SK-N-SH (cell line): ENCODE results near the gene POLR3H. TPM values are rescaled to one million over a fixed set of nuclear protein-coding genes. Genes with fewer than 3 reads are reported as not detected.
"Not testable (repeated sequence)": the region's sequence is repeated elsewhere in the genome, so short reads cannot be mapped to it uniquely, and the experiment has no call there.

ENCODE experiments used
- CTCF ChIA-PET: fragments of 300-600, 350-600 bp; formaldehyde crosslinking; extraction: SDS; loops from one replicate; lab custom pipeline; 2021; lab: Yijun Ruan, JAX
- POLR2A ChIA-PET: fragments of 350-600 bp; sonication (Branson Sonifier 250); formaldehyde crosslinking; extraction: SDS; loops from one replicate; lab custom pipeline; 2020; ENCODE audit warnings: antibody characterized with exemption, inconsistent platforms; lab: Yijun Ruan, JAX
- DNase-seq: peaks from one replicate; pipeline ENCODE4 v3.0.0; 2012
- H2AFZ ChIP-seq: fragments of 200-600 bp; sonication (generic); 2 replicates; pipeline ENCODE4 v1.8.1; 2016; ENCODE audit warnings: antibody characterized with exemption, mild to moderate bottlenecking, low read depth
- H3F3A ChIP-seq: fragments of 200-600 bp; sonication (generic); replicated peaks from 2 replicates; pipeline ENCODE3; 2016; ENCODE audit warnings: antibody characterized with exemption, mild to moderate bottlenecking; ENCODE audit not compliant: insufficient read depth
- H3K27ac ChIP-seq, 2 experiments: fragments of 200-500 bp in 1 of 2; fragments of 200-600 bp in 1 of 2; sonication (Bioruptor generic) in 1 of 2; sonication (generic), shearing (Covaris generic) in 1 of 2; 2 replicates each; pipeline versions ENCODE4 v1.5.1 to v1.6.1; 2014 to 2016; ENCODE audit warnings: low read depth in 2 of 2, inconsistent platforms in 1 of 2, low read length in 1 of 2, mild to moderate bottlenecking in 1 of 2, mixed read lengths in 1 of 2
- H3K27me3 ChIP-seq: fragments of 200-600 bp; sonication (generic), shearing (Covaris generic); 2 replicates; pipeline ENCODE4 v1.6.1; 2016; ENCODE audit warnings: mixed run types; ENCODE audit not compliant: insufficient read depth
- H3K36me3 ChIP-seq, 2 experiments: fragments of 200-500 bp in 1 of 2; fragments of 200-600 bp in 1 of 2; sonication (Bioruptor generic) in 1 of 2; sonication (generic) in 1 of 2; replicated peaks in 1 of 2; 2 replicates each; pipeline versions ENCODE3 to v1.5.1; 2014 to 2016; ENCODE audit warnings: low read length in 1 of 2, mild to moderate bottlenecking in 1 of 2; ENCODE audit not compliant: insufficient read depth in 2 of 2, control insufficient read depth in 1 of 2
- H3K4me1 ChIP-seq, 2 experiments: fragments of 200-500 bp in 1 of 2; fragments of 200-600 bp in 1 of 2; sonication (Bioruptor generic) in 1 of 2; sonication (generic), shearing (Covaris generic) in 1 of 2; 2 replicates each; pipeline versions ENCODE4 v1.5.1 to v1.6.1; 2014 to 2016; ENCODE audit warnings: low read depth in 1 of 2, low read length in 1 of 2, mixed run types in 1 of 2; ENCODE audit not compliant: insufficient read depth in 2 of 2, control insufficient read depth in 1 of 2
- H3K4me2 ChIP-seq: fragments of 200-600 bp; sonication (generic), shearing (Covaris generic); 2 replicates; pipeline ENCODE4 v1.6.1; 2017; ENCODE audit warnings: mixed run types
- H3K4me3 ChIP-seq, 2 experiments: fragments of 200-500 bp in 1 of 2; fragments of 200-600 bp in 1 of 2; sonication (Bioruptor generic) in 1 of 2; sonication (generic), shearing (Covaris generic) in 1 of 2; 2 replicates each; pipeline versions ENCODE4 v1.5.1 to v1.8.1; 2014 to 2016; ENCODE audit warnings: low read depth in 2 of 2, inconsistent platforms in 1 of 2, low read length in 1 of 2, mild to moderate bottlenecking in 1 of 2, mixed read lengths in 1 of 2, moderate library complexity in 1 of 2
- H3K79me2 ChIP-seq: fragments of 200-600 bp; sonication (generic); 2 replicates; pipeline ENCODE4 v1.8.1; 2017; ENCODE audit warnings: mild to moderate bottlenecking; ENCODE audit not compliant: insufficient read depth
- H3K9ac ChIP-seq: fragments of 200-600 bp; sonication (generic); 2 replicates; pipeline ENCODE4 v1.6.1; 2017; ENCODE audit warnings: mixed run types
- H3K9me2 ChIP-seq: fragments of 200-600 bp; sonication (generic); 2 replicates; pipeline ENCODE4 v1.6.1; 2017; ENCODE audit warnings: mixed run types
- H3K9me3 ChIP-seq: fragments of 200-600 bp; sonication (generic); 2 replicates; pipeline ENCODE4 v1.6.1; 2017; ENCODE audit warnings: mixed run types, mild to moderate bottlenecking, moderate library complexity
- H4K20me1 ChIP-seq: fragments of 200-600 bp; sonication (generic); 2 replicates; pipeline ENCODE4 v1.6.1; 2017; ENCODE audit warnings: mild to moderate bottlenecking, mixed run types; ENCODE audit not compliant: insufficient read depth
- EP300 ChIP-seq, 2 experiments: IDR thresholded peaks; 2 replicates each; pipeline versions ENCODE4 v1.4.0 to v1.6.1; 2012; ENCODE audit warnings: borderline replicate concordance in 1 of 2, low read depth in 1 of 2, low read length in 1 of 2
- MEF2A ChIP-seq: IDR thresholded peaks from 2 replicates; pipeline ENCODE4 v1.4.0; 2012; ENCODE audit warnings: low read depth, borderline replicate concordance
- RAD21 ChIP-seq: IDR thresholded peaks from 2 replicates; pipeline ENCODE4 v1.6.1; 2012; ENCODE audit warnings: mild to moderate bottlenecking, low read length
- SIN3A ChIP-seq: IDR thresholded peaks from 2 replicates; pipeline ENCODE4 v1.6.1; 2012; ENCODE audit warnings: low read depth, mild to moderate bottlenecking, low read length, moderate library complexity, borderline replicate concordance
- WGBS: methylation state at CpG from one replicate; pipeline ENCODE4 v1.1.6; 2017; ENCODE audit warnings: low lambda C conversion rate; 5-methylcytosine and 5-hydroxymethylcytosine counted together
- polyA plus RNA-seq, 3 experiments: library from polyadenylated mRNA; depleted of rRNA; stranded (reverse); fragments of >200 nt; gene quantifications; 2 replicates each; pipeline ENCODE4 v1.2.3, GENCODE V29; 2012
- TF ChIP-seq, protein P1 (sequence below): IDR thresholded peaks from 2 replicates; pipeline ENCODE4 v1.6.1; 2012; ENCODE audit warnings: mild to moderate bottlenecking, low read depth, low read length, moderate library complexity
- TF ChIP-seq, protein P2 (sequence below): fragments of 150-350 bp; IDR thresholded peaks from 2 replicates; pipeline ENCODE4 v1.6.1; 2017; ENCODE audit warnings: antibody characterized with exemption, low read length, low read depth, borderline replicate concordance
- TF ChIP-seq, protein P3 (sequence below): fragments of 200-600 bp; sonication (generic); IDR thresholded peaks from 2 replicates; pipeline ENCODE4 v1.6.1; 2017; ENCODE audit warnings: antibody characterized with exemption, mild to moderate bottlenecking, moderate library complexity
- TF ChIP-seq, protein P4 (sequence below): IDR thresholded peaks from 2 replicates; pipeline ENCODE4 v1.4.0; 2012; ENCODE audit warnings: low read depth, borderline replicate concordance

Gene POLR3H
- polyA plus RNA-seq, 1 of the 3 experiments (the other 2 are of a cell fraction), result 22.9 TPM

GRCh38 chr22:41543854-41544670 lies at the start of gene POLR3H (continued):
- TF ChIP-seq, protein P1, sequence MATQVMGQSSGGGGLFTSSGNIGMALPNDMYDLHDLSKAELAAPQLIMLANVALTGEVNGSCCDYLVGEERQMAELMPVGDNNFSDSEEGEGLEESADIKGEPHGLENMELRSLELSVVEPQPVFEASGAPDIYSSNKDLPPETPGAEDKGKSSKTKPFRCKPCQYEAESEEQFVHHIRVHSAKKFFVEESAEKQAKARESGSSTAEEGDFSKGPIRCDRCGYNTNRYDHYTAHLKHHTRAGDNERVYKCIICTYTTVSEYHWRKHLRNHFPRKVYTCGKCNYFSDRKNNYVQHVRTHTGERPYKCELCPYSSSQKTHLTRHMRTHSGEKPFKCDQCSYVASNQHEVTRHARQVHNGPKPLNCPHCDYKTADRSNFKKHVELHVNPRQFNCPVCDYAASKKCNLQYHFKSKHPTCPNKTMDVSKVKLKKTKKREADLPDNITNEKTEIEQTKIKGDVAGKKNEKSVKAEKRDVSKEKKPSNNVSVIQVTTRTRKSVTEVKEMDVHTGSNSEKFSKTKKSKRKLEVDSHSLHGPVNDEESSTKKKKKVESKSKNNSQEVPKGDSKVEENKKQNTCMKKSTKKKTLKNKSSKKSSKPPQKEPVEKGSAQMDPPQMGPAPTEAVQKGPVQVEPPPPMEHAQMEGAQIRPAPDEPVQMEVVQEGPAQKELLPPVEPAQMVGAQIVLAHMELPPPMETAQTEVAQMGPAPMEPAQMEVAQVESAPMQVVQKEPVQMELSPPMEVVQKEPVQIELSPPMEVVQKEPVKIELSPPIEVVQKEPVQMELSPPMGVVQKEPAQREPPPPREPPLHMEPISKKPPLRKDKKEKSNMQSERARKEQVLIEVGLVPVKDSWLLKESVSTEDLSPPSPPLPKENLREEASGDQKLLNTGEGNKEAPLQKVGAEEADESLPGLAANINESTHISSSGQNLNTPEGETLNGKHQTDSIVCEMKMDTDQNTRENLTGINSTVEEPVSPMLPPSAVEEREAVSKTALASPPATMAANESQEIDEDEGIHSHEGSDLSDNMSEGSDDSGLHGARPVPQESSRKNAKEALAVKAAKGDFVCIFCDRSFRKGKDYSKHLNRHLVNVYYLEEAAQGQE, result no peak
- TF ChIP-seq RAD21 (peak; percentile 50), MEF2A (no peak), EP300 (IDR thresholded peaks at IDR 0.05; ENCODE audit: borderline replicate concordance in 1 of 2, low read depth in 1 of 2, low read length in 1 of 2) (no peak), SIN3A (peak; percentile 41; the same call in 1 of the 2 replicates)
- TF ChIP-seq, protein P2, sequence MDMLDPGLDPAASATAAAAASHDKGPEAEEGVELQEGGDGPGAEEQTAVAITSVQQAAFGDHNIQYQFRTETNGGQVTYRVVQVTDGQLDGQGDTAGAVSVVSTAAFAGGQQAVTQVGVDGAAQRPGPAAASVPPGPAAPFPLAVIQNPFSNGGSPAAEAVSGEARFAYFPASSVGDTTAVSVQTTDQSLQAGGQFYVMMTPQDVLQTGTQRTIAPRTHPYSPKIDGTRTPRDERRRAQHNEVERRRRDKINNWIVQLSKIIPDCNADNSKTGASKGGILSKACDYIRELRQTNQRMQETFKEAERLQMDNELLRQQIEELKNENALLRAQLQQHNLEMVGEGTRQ, result no peak
- TF ChIP-seq, protein P3, sequence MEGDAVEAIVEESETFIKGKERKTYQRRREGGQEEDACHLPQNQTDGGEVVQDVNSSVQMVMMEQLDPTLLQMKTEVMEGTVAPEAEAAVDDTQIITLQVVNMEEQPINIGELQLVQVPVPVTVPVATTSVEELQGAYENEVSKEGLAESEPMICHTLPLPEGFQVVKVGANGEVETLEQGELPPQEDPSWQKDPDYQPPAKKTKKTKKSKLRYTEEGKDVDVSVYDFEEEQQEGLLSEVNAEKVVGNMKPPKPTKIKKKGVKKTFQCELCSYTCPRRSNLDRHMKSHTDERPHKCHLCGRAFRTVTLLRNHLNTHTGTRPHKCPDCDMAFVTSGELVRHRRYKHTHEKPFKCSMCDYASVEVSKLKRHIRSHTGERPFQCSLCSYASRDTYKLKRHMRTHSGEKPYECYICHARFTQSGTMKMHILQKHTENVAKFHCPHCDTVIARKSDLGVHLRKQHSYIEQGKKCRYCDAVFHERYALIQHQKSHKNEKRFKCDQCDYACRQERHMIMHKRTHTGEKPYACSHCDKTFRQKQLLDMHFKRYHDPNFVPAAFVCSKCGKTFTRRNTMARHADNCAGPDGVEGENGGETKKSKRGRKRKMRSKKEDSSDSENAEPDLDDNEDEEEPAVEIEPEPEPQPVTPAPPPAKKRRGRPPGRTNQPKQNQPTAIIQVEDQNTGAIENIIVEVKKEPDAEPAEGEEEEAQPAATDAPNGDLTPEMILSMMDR, result peak; percentile 62
- TF ChIP-seq, protein P4, sequence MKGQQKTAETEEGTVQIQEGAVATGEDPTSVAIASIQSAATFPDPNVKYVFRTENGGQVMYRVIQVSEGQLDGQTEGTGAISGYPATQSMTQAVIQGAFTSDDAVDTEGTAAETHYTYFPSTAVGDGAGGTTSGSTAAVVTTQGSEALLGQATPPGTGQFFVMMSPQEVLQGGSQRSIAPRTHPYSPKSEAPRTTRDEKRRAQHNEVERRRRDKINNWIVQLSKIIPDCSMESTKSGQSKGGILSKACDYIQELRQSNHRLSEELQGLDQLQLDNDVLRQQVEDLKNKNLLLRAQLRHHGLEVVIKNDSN, result peak; percentile 25; the same call in 1 of the 2 replicates

- H3K4me3 ChIP-seq, H3K27me3 ChIP-seq, POLR2A ChIA-PET, H3K27ac ChIP-seq, H3K9ac ChIP-seq, H3K9me2 ChIP-seq, H3K36me3 ChIP-seq, H3F3A ChIP-seq, H3K9me3 ChIP-seq, H3K4me2 ChIP-seq, DNase-seq, H2AFZ ChIP-seq, H4K20me1 ChIP-seq: not testable (repeated sequence)
- CTCF ChIA-PET, result interaction anchor here (1.3 to 1.5 kb wide), 2 partner anchors 16 to 26 kb away, joined by 3 read pairs; no protein-coding TSS in a partner anchor
- Histone ChIP-seq H3K4me1 (peaks cover 5 to 18% of the 10 kb centered on the region in 2 experiments; a peak in 2 of 4 replicates), H3K79me2 (peaks cover 11% of the 10 kb centered on the region; the same call in 1 of the 2 replicates)
- WGBS, result 93% methylated on average over 13 of the region's 51 CpGs
Measured at GRCh38 chr22:41593336-41593960, 49.2 kb upstream of the POLR3H start.
